Measurements from ENCODE around the gene MCEMP1.
A peak's percentile ranks its signal among the peaks of the same experiment; 100 is the strongest.

Gene MCEMP1

GRCh38 chr19:7676854-7677253 is at the start of gene MCEMP1:
Gene MCEMP1, plus strand, starts transcription at chr19:7677090. Its CDS starts 31 bp downstream, at chr19:7677121.
- peak; percentile 72 for DNase-seq

- DNase-seq = no peak
These were observed 49.7 kb upstream of the MCEMP1 start for GRCh38 chr19:7627166-7627565.

GRCh38 chr19:7628589-7629311 is 48.1 kb upstream of the MCEMP1 start:
- no peak for DNase-seq

- DNase-seq = peak; percentile 100
These were observed 47.4 kb upstream of the MCEMP1 start, which contains the start of the genes PET100 and XAB2 for GRCh38 chr19:7629347-7630054. Gene PET100, plus strand, starts transcription at chr19:7629793. Its CDS starts 41 bp downstream, at chr19:7629834. Gene XAB2, minus strand, starts transcription at chr19:7629545. Its CDS starts 18 bp downstream, at chr19:7629527.

GRCh38 chr19:7631577-7631976 is 45.3 kb upstream of the MCEMP1 start:
- DNase-seq = no peak

GRCh38 chr19:7632340-7633203 is 44.3 kb upstream of the MCEMP1 start:
- DNase-seq = no peak

- no peak for DNase-seq
These were observed 43.2 kb upstream of the MCEMP1 start, which contains the start of gene PCP2 for GRCh38 chr19:7633698-7634097. Gene PCP2, minus strand, starts transcription at chr19:7633719. Its CDS starts 262 bp downstream, at chr19:7633457.

- DNase-seq = no peak
These were observed 41.2 kb upstream of the MCEMP1 start for GRCh38 chr19:7635670-7636069.

GRCh38 chr19:7636317-7636690 is 40.6 kb upstream of the MCEMP1 start:
- peak; percentile 49 for DNase-seq

- DNase-seq = peak; percentile 70
These were observed 40.1 kb upstream of the MCEMP1 start, which contains the start of gene STXBP2 for GRCh38 chr19:7636691-7637373. Gene STXBP2, plus strand, starts transcription at chr19:7637110. Its CDS starts 40 bp downstream, at chr19:7637150.

- peak; percentile 35 for DNase-seq
These were observed 39.3 kb upstream of the MCEMP1 start for GRCh38 chr19:7637374-7638256.

GRCh38 chr19:7638802-7639465 is 38.0 kb upstream of the MCEMP1 start:
- no peak for DNase-seq

- no peak for DNase-seq
These were observed 37.0 kb upstream of the MCEMP1 start for GRCh38 chr19:7639863-7640348.

GRCh38 chr19:7640803-7641202 is 36.1 kb upstream of the MCEMP1 start:
- no peak for DNase-seq

GRCh38 chr19:7641290-7642276 is 35.3 kb upstream of the MCEMP1 start:
- no peak for DNase-seq

GRCh38 chr19:7642295-7643030 is 34.4 kb upstream of the MCEMP1 start:
- DNase-seq = no peak

- DNase-seq = no peak
These were observed 33.9 kb upstream of the MCEMP1 start for GRCh38 chr19:7643031-7643415.
